Measurements from ENCODE around the gene NCKAP1.
A peak's percentile ranks its signal among the peaks of the same experiment; 100 is the strongest.

Gene NCKAP1, protein sequence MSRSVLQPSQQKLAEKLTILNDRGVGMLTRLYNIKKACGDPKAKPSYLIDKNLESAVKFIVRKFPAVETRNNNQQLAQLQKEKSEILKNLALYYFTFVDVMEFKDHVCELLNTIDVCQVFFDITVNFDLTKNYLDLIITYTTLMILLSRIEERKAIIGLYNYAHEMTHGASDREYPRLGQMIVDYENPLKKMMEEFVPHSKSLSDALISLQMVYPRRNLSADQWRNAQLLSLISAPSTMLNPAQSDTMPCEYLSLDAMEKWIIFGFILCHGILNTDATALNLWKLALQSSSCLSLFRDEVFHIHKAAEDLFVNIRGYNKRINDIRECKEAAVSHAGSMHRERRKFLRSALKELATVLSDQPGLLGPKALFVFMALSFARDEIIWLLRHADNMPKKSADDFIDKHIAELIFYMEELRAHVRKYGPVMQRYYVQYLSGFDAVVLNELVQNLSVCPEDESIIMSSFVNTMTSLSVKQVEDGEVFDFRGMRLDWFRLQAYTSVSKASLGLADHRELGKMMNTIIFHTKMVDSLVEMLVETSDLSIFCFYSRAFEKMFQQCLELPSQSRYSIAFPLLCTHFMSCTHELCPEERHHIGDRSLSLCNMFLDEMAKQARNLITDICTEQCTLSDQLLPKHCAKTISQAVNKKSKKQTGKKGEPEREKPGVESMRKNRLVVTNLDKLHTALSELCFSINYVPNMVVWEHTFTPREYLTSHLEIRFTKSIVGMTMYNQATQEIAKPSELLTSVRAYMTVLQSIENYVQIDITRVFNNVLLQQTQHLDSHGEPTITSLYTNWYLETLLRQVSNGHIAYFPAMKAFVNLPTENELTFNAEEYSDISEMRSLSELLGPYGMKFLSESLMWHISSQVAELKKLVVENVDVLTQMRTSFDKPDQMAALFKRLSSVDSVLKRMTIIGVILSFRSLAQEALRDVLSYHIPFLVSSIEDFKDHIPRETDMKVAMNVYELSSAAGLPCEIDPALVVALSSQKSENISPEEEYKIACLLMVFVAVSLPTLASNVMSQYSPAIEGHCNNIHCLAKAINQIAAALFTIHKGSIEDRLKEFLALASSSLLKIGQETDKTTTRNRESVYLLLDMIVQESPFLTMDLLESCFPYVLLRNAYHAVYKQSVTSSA

GRCh38 chr2:183038341-183039300 lies at the start of gene NCKAP1:
Gene NCKAP1, minus strand, starts transcription at chr2:183038457. Its CDS starts 358 bp downstream, at chr2:183038099.
- DNase-seq (ENCODE audit: insufficient read length, low spot score), result peak; percentile 78
- TF ChIP-seq POLR2A (IDR thresholded peaks at IDR 0.05; ENCODE audit: low read depth, low read length), result 0 out of 2 replicates have a peak, but pooled peaks have one; percentile 4
- FAIRE-seq, result peak; percentile 92

GRCh38 chr2:183081911-183082310 lies 43.7 kb upstream of the NCKAP1 start:
- FAIRE-seq (no peak), DNase-seq (ENCODE audit: insufficient read length, low spot score) (no peak)
- TF ChIP-seq POLR2A (IDR thresholded peaks at IDR 0.05; ENCODE audit: low read depth, low read length), result no peak

GRCh38 chr2:183079139-183079775 lies 41.0 kb upstream of the NCKAP1 start:
- DNase-seq (ENCODE audit: insufficient read length, low spot score) (no peak), FAIRE-seq (no peak)
- no peak for TF ChIP-seq POLR2A (IDR thresholded peaks at IDR 0.05; ENCODE audit: low read depth, low read length)

- DNase-seq (ENCODE audit: insufficient read length, low spot score) (peak; percentile 60), FAIRE-seq (peak; percentile 98)
- peak; percentile 64 for TF ChIP-seq POLR2A (IDR thresholded peaks at IDR 0.05; ENCODE audit: low read depth, low read length)
Observed at GRCh38 chr2:183078464-183079138, 40.3 kb upstream of the NCKAP1 start, which contains the start of gene DUSP19. Gene DUSP19, plus strand, starts transcription at chr2:183078747. Its CDS starts 187 bp downstream, at chr2:183078934.

DNA sequence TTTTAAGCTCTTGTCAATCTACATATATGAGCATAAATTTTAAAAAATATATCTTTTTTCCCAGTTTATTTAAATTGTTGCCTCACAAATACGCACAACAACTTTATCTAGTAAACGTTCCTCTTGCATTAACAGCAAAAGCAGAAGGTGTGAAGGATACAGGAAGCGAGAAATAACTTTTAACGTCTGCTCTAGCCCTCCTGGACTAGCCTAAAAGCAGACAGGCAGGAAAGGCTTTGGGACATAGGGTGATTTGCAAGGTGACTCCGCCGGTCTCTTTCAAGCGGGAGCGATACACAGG lies 39.9 kb upstream of the NCKAP1 start:
- DNase-seq (ENCODE audit: insufficient read length, low spot score) (peak; percentile 18), FAIRE-seq (no peak)
- TF ChIP-seq POLR2A (IDR thresholded peaks at IDR 0.05; ENCODE audit: low read depth, low read length), result no peak

- FAIRE-seq, result no peak
- no peak for DNase-seq (ENCODE audit: insufficient read length, low spot score)
- TF ChIP-seq POLR2A (IDR thresholded peaks at IDR 0.05; ENCODE audit: low read depth, low read length), result no peak
Observed at GRCh38 chr2:183072177-183072576, 33.9 kb upstream of the NCKAP1 start.

GRCh38 chr2:183070942-183071844 lies 32.9 kb upstream of the NCKAP1 start:
- FAIRE-seq (no peak), DNase-seq (ENCODE audit: insufficient read length, low spot score) (no peak)
- TF ChIP-seq POLR2A (IDR thresholded peaks at IDR 0.05; ENCODE audit: low read depth, low read length), result no peak

DNA sequence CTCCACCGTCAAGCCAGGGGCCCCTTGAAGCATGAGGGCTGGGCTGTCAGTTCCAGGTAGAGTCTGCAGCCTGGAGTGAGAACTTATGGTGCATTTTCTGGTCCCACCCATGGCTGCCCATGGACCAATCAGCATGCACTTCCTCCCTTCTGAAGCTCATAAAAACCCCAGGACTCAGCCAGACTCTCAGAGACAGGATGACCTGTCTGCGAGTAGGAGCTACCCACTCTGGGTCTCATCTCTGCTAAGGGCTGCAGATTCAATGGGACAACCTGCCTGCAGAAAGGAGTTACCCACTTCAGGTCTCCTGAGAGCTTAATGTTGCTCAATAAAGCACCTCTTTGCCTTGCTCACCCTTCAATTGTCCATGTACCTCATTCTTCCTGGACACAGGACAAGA lies 30.9 kb upstream of the NCKAP1 start:
- FAIRE-seq, result no peak
- TF ChIP-seq POLR2A (IDR thresholded peaks at IDR 0.05; ENCODE audit: low read depth, low read length), result no peak
- no peak for DNase-seq (ENCODE audit: insufficient read length, low spot score)

DNA sequence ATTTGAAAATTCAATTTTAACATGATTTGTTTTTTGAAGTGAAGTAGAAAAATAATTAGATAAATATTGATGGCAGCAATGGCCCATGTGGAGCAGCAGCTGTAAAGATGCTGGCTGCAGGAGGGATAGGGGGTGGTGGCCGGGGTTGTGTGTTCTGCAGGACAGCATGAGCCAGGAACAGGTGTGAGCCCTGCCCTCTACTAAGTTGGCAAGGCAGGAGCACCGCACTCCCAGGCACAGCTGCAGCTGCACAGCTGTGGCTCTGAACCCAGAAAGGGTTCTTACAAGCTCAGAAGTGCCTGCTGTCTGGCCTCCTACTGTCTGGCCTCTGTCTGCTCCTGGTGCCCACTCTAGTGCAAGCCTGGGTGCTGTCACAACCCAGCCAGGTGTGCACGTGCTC lies 30.3 kb upstream of the NCKAP1 start:
- no peak for DNase-seq (ENCODE audit: insufficient read length, low spot score)
- FAIRE-seq, result no peak
- TF ChIP-seq POLR2A (IDR thresholded peaks at IDR 0.05; ENCODE audit: low read depth, low read length), result no peak

GRCh38 chr2:183063083-183063482 lies 24.8 kb upstream of the NCKAP1 start:
- no peak for FAIRE-seq
- DNase-seq (ENCODE audit: insufficient read length, low spot score), result peak; percentile 19
- no peak for TF ChIP-seq POLR2A (IDR thresholded peaks at IDR 0.05; ENCODE audit: low read depth, low read length)

- FAIRE-seq, result no peak
- no peak for DNase-seq (ENCODE audit: insufficient read length, low spot score)
- no peak for TF ChIP-seq POLR2A (IDR thresholded peaks at IDR 0.05; ENCODE audit: low read depth, low read length)
Observed at GRCh38 chr2:183060571-183061231, 22.4 kb upstream of the NCKAP1 start.
